Gastroesophageal sphincter (tissue), 2 donors: ENCODE measurements around the gene EFHD2.

Experiments
- EP300 ChIP-seq: sonication (generic); formaldehyde crosslinking; IDR thresholded peaks from one replicate; pipeline ENCODE4 v1.6.1; 2017; ENCODE audit warnings: antibody characterized with exemption, mild to moderate bottlenecking
- POLR2A ChIP-seq, 2 donors: fragments of 450-650 bp; IDR thresholded peaks; one replicate each; pipeline ENCODE4 v1.6.1; 2017; ENCODE audit warnings: antibody characterized with exemption in 2 of 2, mild to moderate bottlenecking in 2 of 2, moderate library complexity in 1 of 2

- TF ChIP-seq POLR2A (IDR thresholded peaks at IDR 0.05), result no peak
- TF ChIP-seq EP300, result no peak
These were observed 40.8 kb upstream of the EFHD2 start for GRCh38 chr1:15368888-15369287.
